Tibial artery (tissue), 4 donors: ENCODE data around the gene PPP2R5E.

Source experiments
- DNase-seq, 2 donors: peaks; one replicate each; pipeline ENCODE4 v3.0.0-alpha.2; 2019
- H3K27ac ChIP-seq, 2 donors: fragments of 200-600 bp; sonication (generic) in 1 of 2; 1 replicate in 1 of 2; 2 replicates in 1 of 2; pipeline ENCODE4 v1.5.1; 2018 to 2019; ENCODE audit warnings: mild to moderate bottlenecking in 1 of 2
- H3K27me3 ChIP-seq, 2 donors: fragments of 200-600 bp; sonication (generic) in 1 of 2; one replicate each; pipeline versions ENCODE4 v1.5.1 to v1.6.0; 2016 to 2019
- H3K36me3 ChIP-seq, 3 donors: fragments of 200-600 bp; sonication (generic) in 2 of 3; one replicate each; pipeline ENCODE4 v1.5.1; 2016 to 2019; ENCODE audit warnings: mild to moderate bottlenecking in 2 of 3
- H3K4me1 ChIP-seq, 4 donors: fragments of 200-600 bp; sonication (generic) in 2 of 4; 1 replicate in 3 of 4; 2 replicates in 1 of 4; pipeline ENCODE4 v1.5.1; 2016 to 2019
- H3K4me3 ChIP-seq, 2 donors: fragments of 200-600 bp; sonication (generic) in 1 of 2; 1 replicate in 1 of 2; 2 replicates in 1 of 2; pipeline ENCODE4 v1.5.1; 2018 to 2019; ENCODE audit warnings: mild to moderate bottlenecking in 2 of 2
- H3K9me3 ChIP-seq, 3 donors: fragments of 200-600 bp; sonication (generic) in 1 of 3; one replicate each; pipeline ENCODE4 v1.5.1; 2016 to 2019
- intact Hi-C: fragments of 100-400 bp; cut with DNase I; formaldehyde crosslinking; loops from one replicate; pipeline ENCODE4 v1.15.0; 2023; ENCODE audit warnings: low total_unique reads
- TF ChIP-seq, protein P1 (sequence below), 2 experiments: fragments of 200-600 bp in 1 of 2; fragments of 450-650 bp in 1 of 2; IDR thresholded peaks; one replicate each; pipeline ENCODE4 v1.5.1; 2017 to 2019; ENCODE audit warnings: antibody characterized with exemption in 2 of 2, mild to moderate bottlenecking in 1 of 2, moderate library complexity in 1 of 2

PPP2R5E gene

GRCh38 chr14:63501429-63501828 lies 41.7 kb downstream of the PPP2R5E start:
- Histone ChIP-seq H3K9me3 (no peaks in the 10 kb centered on the region), H3K27me3 (no peaks in the 10 kb centered on the region), H3K27ac (no peak overlapping the region), H3K36me3 (no peaks in the 10 kb centered on the region), H3K4me1 (peaks cover 0 to 39% (median 22%) of the 10 kb centered on the region in 4 donors), H3K4me3 (no peak overlapping the region)
- DNase-seq = no peak
- intact Hi-C loops = no loop called here
- TF ChIP-seq, protein P1, sequence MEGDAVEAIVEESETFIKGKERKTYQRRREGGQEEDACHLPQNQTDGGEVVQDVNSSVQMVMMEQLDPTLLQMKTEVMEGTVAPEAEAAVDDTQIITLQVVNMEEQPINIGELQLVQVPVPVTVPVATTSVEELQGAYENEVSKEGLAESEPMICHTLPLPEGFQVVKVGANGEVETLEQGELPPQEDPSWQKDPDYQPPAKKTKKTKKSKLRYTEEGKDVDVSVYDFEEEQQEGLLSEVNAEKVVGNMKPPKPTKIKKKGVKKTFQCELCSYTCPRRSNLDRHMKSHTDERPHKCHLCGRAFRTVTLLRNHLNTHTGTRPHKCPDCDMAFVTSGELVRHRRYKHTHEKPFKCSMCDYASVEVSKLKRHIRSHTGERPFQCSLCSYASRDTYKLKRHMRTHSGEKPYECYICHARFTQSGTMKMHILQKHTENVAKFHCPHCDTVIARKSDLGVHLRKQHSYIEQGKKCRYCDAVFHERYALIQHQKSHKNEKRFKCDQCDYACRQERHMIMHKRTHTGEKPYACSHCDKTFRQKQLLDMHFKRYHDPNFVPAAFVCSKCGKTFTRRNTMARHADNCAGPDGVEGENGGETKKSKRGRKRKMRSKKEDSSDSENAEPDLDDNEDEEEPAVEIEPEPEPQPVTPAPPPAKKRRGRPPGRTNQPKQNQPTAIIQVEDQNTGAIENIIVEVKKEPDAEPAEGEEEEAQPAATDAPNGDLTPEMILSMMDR (IDR thresholded peaks at IDR 0.05) = no peak

DNA sequence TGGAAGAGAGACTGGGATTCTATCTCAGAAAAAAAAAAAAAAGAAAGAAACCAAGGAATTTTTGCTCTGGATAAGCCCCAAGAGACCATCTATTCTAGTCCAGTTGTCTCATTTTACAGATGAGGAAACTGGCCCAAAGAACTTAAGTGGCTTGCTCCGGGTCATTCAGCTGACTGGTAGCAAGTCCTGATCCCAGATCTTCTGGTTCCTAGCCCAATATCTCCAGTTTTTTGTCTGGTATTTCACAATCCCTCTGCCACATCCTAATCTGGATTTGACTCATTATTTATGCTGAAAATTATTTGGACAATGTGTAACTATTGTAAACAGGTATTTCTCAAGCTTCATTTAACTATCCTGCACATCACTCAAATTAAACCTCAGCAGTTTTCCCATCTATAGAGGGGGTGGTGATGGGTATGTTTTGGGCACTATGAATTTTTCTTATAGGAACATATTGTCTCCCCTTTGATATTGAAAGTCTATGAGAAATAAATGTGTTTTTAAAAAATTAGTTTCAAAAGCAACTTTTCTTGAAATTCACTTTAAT lies 43.4 kb downstream of the PPP2R5E start:
- DNase-seq = peak in 1 of 2 donors; percentile 55
- Histone ChIP-seq H3K9me3 (no peaks in the 10 kb centered on the region), H3K27me3 (no peaks in the 10 kb centered on the region), H3K4me1 (peaks cover 0 to 55% (median 31%) of the 10 kb centered on the region in 4 donors), H3K4me3 (no peak overlapping the region), H3K27ac (peak overlapping the region; percentile 36 to 48), H3K36me3 (no peaks in the 10 kb centered on the region)
- TF ChIP-seq, protein P1 (IDR thresholded peaks at IDR 0.05) = no peak
- intact Hi-C loops = loop anchor here (10.0 kb wide), 1 partner anchor 45 kb away; the partner anchor contains the start of gene PPP2R5E

- TF ChIP-seq, protein P1 (IDR thresholded peaks at IDR 0.05) = no peak
- Histone ChIP-seq H3K9me3 (no peaks in the 10 kb centered on the region), H3K27ac (peak overlapping the region; percentile 32 to 48), H3K36me3 (no peaks in the 10 kb centered on the region), H3K4me3 (no peak overlapping the region), H3K4me1 (peaks cover 0 to 78% (median 45%) of the 10 kb centered on the region in 4 donors), H3K27me3 (no peaks in the 10 kb centered on the region)
- intact Hi-C loops = loop anchor here (10.0 kb wide), 1 partner anchor 48 kb away; the partner anchor contains the start of gene PPP2R5E
- DNase-seq = no peak
These were observed 46.3 kb downstream of the PPP2R5E start for GRCh38 chr14:63496837-63497400.

DNA sequence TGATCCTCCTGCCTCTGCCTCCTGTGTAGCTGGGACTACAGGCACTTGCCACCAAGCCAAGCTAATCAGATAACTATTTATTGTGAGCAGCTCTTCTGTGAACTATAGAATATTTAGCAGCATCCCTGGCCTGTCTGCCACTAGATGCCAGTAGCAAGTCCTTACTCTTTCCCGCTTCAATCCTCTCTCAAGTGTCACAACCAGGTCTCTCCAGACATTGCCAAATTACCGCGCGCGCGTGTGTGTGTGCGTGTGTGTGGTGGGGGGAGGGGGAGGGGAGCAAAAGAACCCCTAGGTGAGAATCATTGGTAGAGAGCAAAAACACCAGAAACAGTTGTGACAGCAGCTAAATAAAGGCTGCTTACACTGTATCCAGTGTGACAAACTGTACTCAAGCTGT lies 49.9 kb downstream of the PPP2R5E start:
- no peak for DNase-seq
- H3K36me3 ChIP-seq = no peaks in the 10 kb centered on the region
- intact Hi-C loops = loop anchor here (10.0 kb wide), 1 partner anchor 52 kb away; the partner anchor contains the start of gene PPP2R5E
- TF ChIP-seq, protein P1 (IDR thresholded peaks at IDR 0.05) = no peak
- H3K27ac ChIP-seq = peak overlapping the region in 1 of 2 donors; percentile 10
- no peak overlapping the region for H3K4me3 ChIP-seq
- peaks cover 0 to 86% (median 48%) of the 10 kb centered on the region in 4 donors for H3K4me1 ChIP-seq
- H3K27me3 ChIP-seq = no peaks in the 10 kb centered on the region
- H3K9me3 ChIP-seq = no peaks in the 10 kb centered on the region

GRCh38 chr14:63492391-63492790 lies 50.8 kb downstream of the PPP2R5E start:
- Histone ChIP-seq H3K36me3 (no peaks in the 10 kb centered on the region), H3K4me1 (peaks cover 0 to 78% (median 40%) of the 10 kb centered on the region in 4 donors), H3K4me3 (no peak overlapping the region), H3K9me3 (no peaks in the 10 kb centered on the region), H3K27me3 (no peaks in the 10 kb centered on the region), H3K27ac (peak overlapping the region in 1 of 2 donors; percentile 10)
- no peak for DNase-seq
- intact Hi-C loops = loop anchor here (10.0 kb wide), 1 partner anchor 52 kb away; the partner anchor contains the start of gene PPP2R5E
- TF ChIP-seq, protein P1 (IDR thresholded peaks at IDR 0.05) = no peak
